ENCODE measurements around the gene SEPTIN5.

DNA sequence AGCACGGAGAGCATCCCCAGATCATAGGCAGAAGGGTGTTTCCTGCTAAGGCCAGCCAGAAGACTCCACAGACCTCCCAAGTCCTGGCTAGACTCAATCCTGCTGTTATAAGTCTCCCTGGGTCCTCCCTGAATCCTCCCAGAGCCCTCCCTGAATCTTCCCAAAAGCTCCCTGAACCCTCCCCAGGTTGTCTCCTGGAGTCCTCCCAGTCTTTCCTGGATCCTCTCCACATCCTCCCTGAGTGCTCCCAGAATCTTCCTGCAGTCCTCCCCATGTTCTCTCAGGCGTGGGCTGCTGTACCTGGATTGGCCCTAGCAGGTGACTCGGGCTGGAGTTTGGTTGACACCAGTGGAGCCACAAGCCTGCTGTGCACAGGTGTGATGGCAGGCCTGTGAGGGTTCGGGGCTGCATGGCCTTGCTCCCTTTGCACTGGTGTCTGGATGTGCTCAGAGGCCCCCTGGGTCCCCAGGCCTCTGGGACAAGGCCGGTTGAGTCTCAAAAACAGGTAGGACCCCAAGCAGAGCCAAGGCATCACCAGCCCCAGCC, 20.6 kb downstream of the SEPTIN5 start:
- no peak for TF ChIP-seq GATA2 (IDR thresholded peaks at IDR 0.05; ENCODE audit: low read depth, low read length)
- no peak for TF ChIP-seq GATA3 (IDR thresholded peaks at IDR 0.05; ENCODE audit: low read depth, low read length)

All from SH-SY5Y (cell line).